ENCODE measurements around the gene EYA3.

DNA sequence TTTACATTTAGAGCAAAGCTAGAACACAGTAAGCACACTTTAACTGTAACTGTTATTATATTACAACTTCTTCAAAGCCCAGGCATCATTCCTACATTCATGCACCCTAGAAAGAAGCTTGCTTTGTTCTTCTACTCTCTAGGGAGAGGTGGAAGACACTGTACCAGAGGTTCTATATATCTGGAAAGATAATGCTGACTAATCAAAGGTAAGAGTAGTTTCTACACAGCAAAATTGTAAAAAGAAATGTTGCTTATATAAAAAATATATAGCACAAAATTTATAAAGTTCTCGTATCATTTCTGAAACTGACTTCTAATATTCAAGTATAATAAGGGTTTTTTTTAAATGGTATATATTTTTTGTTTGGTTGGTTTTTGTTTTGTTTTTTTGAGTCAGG is 44.0 kb downstream of the EYA3 start:
- TF ChIP-seq, protein P1, sequence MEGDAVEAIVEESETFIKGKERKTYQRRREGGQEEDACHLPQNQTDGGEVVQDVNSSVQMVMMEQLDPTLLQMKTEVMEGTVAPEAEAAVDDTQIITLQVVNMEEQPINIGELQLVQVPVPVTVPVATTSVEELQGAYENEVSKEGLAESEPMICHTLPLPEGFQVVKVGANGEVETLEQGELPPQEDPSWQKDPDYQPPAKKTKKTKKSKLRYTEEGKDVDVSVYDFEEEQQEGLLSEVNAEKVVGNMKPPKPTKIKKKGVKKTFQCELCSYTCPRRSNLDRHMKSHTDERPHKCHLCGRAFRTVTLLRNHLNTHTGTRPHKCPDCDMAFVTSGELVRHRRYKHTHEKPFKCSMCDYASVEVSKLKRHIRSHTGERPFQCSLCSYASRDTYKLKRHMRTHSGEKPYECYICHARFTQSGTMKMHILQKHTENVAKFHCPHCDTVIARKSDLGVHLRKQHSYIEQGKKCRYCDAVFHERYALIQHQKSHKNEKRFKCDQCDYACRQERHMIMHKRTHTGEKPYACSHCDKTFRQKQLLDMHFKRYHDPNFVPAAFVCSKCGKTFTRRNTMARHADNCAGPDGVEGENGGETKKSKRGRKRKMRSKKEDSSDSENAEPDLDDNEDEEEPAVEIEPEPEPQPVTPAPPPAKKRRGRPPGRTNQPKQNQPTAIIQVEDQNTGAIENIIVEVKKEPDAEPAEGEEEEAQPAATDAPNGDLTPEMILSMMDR (IDR thresholded peaks at IDR 0.05; ENCODE audit: insufficient read depth, low read depth, low read length): no peak
- TF ChIP-seq EZH2 (IDR thresholded peaks at IDR 0.05; ENCODE audit: insufficient read depth, low read length): no peak
